ENCODE results near the gene CRB3. TPM values are rescaled to one million over a fixed set of nuclear protein-coding genes. Genes with fewer than 3 reads are reported as not detected.

Gene CRB3
- total and polyA plus RNA-seq, 2 of the 13 experiments (the other 11 are each of a cell fraction or from before 2014, with no cell fraction given): 10.6 to 25.6 TPM

DNA sequence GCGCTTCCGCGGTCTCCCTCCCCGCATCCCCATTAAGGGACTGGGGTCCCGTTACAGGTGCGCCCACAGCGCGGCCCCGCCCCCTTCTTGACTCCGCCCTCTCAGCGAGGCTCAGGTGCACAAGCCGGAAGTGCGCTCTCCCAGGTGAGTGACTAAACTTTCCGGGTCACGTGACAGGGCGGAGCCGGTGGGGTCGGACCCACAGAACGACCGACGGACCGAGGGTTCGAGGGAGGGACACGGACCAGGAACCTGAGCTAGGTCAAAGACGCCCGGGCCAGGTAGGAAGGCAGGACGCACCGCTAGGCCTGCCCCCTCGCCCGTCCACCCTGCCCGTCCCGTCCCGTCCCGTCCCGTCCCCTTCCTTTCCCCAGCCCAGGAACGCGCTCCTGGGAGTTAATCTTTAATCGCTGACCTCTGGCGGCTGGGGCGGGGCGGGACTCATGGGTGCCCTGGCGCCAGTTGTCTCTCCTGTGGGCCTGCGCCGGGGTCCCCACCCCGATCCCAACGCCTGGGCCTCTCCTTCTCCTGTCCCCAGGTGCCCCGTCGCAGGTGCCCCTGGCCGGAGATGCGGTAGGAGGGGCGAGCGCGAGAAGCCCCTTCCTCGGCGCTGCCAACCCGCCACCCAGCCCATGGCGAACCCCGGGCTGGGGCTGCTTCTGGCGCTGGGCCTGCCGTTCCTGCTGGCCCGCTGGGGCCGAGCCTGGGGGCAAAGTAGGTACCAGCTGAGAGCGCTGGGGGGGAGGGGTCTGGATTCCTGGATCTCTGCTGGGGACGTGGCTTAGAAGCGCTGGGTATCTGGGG lies at the start of gene CRB3 (continued):
- TF ChIP-seq, protein P1, sequence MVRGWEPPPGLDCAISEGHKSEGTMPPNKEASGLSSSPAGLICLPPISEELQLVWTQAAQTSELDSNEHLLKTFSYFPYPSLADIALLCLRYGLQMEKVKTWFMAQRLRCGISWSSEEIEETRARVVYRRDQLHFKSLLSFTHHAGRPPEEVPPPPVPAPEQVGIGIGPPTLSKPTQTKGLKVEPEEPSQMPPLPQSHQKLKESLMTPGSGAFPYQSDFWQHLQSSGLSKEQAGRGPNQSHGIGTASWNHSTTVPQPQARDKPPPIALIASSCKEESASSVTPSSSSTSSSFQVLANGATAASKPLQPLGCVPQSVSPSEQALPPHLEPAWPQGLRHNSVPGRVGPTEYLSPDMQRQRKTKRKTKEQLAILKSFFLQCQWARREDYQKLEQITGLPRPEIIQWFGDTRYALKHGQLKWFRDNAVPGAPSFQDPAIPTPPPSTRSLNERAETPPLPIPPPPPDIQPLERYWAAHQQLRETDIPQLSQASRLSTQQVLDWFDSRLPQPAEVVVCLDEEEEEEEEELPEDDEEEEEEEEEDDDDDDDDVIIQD (CRISPR knock-in tag; IDR thresholded peaks at IDR 0.05; ENCODE audit: low read depth): no peak
- 0 out of 2 replicates have a peak, but pooled peaks have one; percentile 18 for TF ChIP-seq ZNF333 (CRISPR knock-in tag; IDR thresholded peaks at IDR 0.05; ENCODE audit: borderline replicate concordance)
- TF ChIP-seq, protein P2, sequence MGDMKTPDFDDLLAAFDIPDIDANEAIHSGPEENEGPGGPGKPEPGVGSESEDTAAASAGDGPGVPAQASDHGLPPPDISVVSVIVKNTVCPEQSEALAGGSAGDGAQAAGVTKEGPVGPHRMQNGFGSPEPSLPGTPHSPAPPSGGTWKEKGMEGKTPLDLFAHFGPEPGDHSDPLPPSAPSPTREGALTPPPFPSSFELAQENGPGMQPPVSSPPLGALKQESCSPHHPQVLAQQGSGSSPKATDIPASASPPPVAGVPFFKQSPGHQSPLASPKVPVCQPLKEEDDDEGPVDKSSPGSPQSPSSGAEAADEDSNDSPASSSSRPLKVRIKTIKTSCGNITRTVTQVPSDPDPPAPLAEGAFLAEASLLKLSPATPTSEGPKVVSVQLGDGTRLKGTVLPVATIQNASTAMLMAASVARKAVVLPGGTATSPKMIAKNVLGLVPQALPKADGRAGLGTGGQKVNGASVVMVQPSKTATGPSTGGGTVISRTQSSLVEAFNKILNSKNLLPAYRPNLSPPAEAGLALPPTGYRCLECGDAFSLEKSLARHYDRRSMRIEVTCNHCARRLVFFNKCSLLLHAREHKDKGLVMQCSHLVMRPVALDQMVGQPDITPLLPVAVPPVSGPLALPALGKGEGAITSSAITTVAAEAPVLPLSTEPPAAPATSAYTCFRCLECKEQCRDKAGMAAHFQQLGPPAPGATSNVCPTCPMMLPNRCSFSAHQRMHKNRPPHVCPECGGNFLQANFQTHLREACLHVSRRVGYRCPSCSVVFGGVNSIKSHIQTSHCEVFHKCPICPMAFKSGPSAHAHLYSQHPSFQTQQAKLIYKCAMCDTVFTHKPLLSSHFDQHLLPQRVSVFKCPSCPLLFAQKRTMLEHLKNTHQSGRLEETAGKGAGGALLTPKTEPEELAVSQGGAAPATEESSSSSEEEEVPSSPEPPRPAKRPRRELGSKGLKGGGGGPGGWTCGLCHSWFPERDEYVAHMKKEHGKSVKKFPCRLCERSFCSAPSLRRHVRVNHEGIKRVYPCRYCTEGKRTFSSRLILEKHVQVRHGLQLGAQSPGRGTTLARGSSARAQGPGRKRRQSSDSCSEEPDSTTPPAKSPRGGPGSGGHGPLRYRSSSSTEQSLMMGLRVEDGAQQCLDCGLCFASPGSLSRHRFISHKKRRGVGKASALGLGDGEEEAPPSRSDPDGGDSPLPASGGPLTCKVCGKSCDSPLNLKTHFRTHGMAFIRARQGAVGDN (CRISPR knock-in tag; IDR thresholded peaks at IDR 0.05): peak; percentile 81
- TF ChIP-seq, protein P3, sequence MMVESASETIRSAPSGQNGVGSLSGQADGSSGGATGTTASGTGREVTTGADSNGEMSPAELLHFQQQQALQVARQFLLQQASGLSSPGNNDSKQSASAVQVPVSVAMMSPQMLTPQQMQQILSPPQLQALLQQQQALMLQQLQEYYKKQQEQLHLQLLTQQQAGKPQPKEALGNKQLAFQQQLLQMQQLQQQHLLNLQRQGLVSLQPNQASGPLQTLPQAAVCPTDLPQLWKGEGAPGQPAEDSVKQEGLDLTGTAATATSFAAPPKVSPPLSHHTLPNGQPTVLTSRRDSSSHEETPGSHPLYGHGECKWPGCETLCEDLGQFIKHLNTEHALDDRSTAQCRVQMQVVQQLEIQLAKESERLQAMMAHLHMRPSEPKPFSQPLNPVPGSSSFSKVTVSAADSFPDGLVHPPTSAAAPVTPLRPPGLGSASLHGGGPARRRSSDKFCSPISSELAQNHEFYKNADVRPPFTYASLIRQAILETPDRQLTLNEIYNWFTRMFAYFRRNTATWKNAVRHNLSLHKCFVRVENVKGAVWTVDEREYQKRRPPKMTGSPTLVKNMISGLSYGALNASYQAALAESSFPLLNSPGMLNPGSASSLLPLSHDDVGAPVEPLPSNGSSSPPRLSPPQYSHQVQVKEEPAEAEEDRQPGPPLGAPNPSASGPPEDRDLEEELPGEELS (CRISPR knock-in tag; IDR thresholded peaks at IDR 0.05): 0 out of 2 replicates have a peak, but pooled peaks have one; percentile 28
- TF ChIP-seq CHD4 (IDR thresholded peaks at IDR 0.05; ENCODE audit: borderline replicate concordance, low read length): 0 out of 2 replicates have a peak, but pooled peaks have one; percentile 26
- TF ChIP-seq, protein P4, sequence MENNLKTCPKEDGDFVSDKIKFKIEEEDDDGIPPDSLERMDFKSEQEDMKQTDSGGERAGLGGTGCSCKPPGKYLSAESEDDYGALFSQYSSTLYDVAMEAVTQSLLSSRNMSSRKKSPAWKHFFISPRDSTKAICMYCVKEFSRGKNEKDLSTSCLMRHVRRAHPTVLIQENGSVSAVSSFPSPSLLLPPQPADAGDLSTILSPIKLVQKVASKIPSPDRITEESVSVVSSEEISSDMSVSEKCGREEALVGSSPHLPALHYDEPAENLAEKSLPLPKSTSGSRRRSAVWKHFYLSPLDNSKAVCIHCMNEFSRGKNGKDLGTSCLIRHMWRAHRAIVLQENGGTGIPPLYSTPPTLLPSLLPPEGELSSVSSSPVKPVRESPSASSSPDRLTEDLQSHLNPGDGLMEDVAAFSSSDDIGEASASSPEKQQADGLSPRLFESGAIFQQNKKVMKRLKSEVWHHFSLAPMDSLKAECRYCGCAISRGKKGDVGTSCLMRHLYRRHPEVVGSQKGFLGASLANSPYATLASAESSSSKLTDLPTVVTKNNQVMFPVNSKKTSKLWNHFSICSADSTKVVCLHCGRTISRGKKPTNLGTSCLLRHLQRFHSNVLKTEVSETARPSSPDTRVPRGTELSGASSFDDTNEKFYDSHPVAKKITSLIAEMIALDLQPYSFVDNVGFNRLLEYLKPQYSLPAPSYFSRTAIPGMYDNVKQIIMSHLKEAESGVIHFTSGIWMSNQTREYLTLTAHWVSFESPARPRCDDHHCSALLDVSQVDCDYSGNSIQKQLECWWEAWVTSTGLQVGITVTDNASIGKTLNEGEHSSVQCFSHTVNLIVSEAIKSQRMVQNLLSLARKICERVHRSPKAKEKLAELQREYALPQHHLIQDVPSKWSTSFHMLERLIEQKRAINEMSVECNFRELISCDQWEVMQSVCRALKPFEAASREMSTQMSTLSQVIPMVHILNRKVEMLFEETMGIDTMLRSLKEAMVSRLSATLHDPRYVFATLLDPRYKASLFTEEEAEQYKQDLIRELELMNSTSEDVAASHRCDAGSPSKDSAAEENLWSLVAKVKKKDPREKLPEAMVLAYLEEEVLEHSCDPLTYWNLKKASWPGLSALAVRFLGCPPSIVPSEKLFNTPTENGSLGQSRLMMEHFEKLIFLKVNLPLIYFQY (CRISPR knock-in tag; IDR thresholded peaks at IDR 0.05; ENCODE audit: borderline replicate concordance): no peak
- TF ChIP-seq, protein P5, sequence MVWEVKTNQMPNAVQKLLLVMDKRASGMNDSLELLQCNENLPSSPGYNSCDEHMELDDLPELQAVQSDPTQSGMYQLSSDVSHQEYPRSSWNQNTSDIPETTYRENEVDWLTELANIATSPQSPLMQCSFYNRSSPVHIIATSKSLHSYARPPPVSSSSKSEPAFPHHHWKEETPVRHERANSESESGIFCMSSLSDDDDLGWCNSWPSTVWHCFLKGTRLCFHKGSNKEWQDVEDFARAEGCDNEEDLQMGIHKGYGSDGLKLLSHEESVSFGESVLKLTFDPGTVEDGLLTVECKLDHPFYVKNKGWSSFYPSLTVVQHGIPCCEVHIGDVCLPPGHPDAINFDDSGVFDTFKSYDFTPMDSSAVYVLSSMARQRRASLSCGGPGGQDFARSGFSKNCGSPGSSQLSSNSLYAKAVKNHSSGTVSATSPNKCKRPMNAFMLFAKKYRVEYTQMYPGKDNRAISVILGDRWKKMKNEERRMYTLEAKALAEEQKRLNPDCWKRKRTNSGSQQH (CRISPR knock-in tag; IDR thresholded peaks at IDR 0.05; ENCODE audit: low read depth): no peak
- 0 out of 2 replicates have a peak, but pooled peaks have one; percentile 51 for TF ChIP-seq ZSCAN31 (CRISPR knock-in tag; IDR thresholded peaks at IDR 0.05; ENCODE audit: low read depth)
- TF ChIP-seq SP5 (CRISPR knock-in tag; IDR thresholded peaks at IDR 0.05; ENCODE audit: borderline replicate concordance, low read depth): peak; percentile 62
- peak; percentile 53; the same call in 1 of the 2 replicates for TF ChIP-seq ZNF501 (CRISPR knock-in tag; IDR thresholded peaks at IDR 0.05)
- TF ChIP-seq KLF6 (CRISPR knock-in tag; IDR thresholded peaks at IDR 0.05): peak; percentile 60; the same call in 1 of the 2 replicates
- TF ChIP-seq, protein P6, sequence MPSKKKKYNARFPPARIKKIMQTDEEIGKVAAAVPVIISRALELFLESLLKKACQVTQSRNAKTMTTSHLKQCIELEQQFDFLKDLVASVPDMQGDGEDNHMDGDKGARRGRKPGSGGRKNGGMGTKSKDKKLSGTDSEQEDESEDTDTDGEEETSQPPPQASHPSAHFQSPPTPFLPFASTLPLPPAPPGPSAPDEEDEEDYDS (CRISPR knock-in tag; IDR thresholded peaks at IDR 0.05): 0 out of 2 replicates have a peak, but pooled peaks have one; percentile 13
- TF ChIP-seq ZNF451 (CRISPR knock-in tag; IDR thresholded peaks at IDR 0.05): peak; percentile 40; the same call in 1 of the 2 replicates

All from HepG2 (cell line).